ENCODE measurements around the gene RAPGEF4. TPM values are rescaled to one million over a fixed set of nuclear protein-coding genes. Genes with fewer than 3 reads are reported as not detected.

RAPGEF4 gene
- total and polyA plus RNA-seq, 7 donors: 0.23 to 7.6 (median 4.2) TPM

- Histone ChIP-seq H3K27ac (no peak overlapping the region), H3K4me1 (no peaks in the 10 kb centered on the region), H3K4me3 (no peak overlapping the region), H3K36me3 (no peaks in the 10 kb centered on the region), H3K27me3 (no peaks in the 10 kb centered on the region), H3K9me3 (no peaks in the 10 kb centered on the region)
- DNase-seq: no peak
- intact Hi-C loops (cut with DNase I): no loop called here
- whole genome bisulfite sequencing, 2 donors: 58 to 71% methylated on average over 3 of the region's 3 CpGs
- TF ChIP-seq POLR2A (IDR thresholded peaks at IDR 0.05): no peak
- TF ChIP-seq CTCF (IDR thresholded peaks at IDR 0.05): no peak
- TF ChIP-seq POLR2AphosphoS5 (IDR thresholded peaks at IDR 0.05): no peak
- TF ChIP-seq EP300 (IDR thresholded peaks at IDR 0.05): no peak
These were observed 182.1 kb downstream of the RAPGEF4 start for GRCh38 chr2:172917716-172918115.

DNA sequence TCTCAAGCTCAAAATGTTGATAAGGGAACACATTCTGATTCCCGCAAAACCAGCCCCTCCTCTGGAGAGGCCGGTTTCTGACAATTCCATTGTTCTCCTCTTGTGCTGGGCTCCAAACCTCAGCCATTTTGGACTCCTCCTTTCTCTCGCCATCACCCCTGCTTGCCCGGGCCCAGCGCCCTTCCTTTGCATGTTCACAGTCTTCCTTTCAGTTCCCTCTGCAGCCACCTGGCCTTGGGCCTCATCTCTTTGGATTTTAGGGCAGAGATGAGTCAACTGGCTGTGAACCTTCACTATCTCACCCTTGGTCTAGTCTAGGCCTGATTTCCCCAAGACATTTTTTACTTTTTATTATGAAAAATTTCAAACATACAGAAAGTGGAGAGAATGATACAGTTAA lies 184.1 kb downstream of the RAPGEF4 start:
- Histone ChIP-seq H3K36me3 (no peaks in the 10 kb centered on the region), H3K9me3 (no peaks in the 10 kb centered on the region), H3K27ac (no peak overlapping the region), H3K4me3 (no peak overlapping the region), H3K27me3 (no peaks in the 10 kb centered on the region), H3K4me1 (no peaks in the 10 kb centered on the region)
- WGBS, 2 donors: 87 to 95% methylated on average over 5 of the region's 5 CpGs
- TF ChIP-seq POLR2A (IDR thresholded peaks at IDR 0.05) (no peak), POLR2AphosphoS5 (IDR thresholded peaks at IDR 0.05) (no peak), CTCF (IDR thresholded peaks at IDR 0.05) (no peak), EP300 (IDR thresholded peaks at IDR 0.05) (no peak)
- DNase-seq: no peak
- intact Hi-C loops (cut with DNase I): no loop called here

DNA sequence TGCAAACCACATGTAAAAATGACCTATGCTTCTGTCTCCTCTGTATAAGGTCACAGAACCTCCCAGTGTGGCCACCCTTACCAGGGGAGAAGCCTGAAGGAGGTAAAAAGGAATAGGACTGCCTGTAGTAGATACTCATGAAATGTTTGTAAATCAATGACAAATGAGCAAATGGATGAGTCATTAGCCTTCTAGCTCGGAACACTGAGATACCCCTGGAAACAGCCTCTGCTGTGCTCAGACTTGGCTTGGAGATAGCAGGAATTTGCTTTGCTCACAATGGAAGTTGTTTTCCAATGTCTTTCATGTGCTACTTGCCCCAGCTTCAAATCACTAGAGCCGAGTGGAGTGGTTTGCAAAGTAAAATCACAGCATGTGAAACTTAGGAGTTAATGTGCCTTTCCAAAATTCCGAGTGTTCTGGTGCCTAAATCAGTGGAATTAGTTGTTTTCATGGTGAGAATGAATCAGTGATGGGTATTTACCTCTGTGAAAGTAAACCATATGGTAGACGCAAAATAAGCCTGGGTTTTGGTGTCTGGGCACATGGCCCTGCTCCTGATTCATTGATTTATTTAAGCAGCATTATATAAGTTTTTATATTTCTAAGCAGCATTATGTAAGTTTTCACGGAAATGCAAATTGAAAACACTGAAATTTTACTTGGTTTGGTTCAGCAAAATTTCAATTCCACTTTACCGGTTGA lies 186.0 kb downstream of the RAPGEF4 start:
- H3K4me1 ChIP-seq: no peaks in the 10 kb centered on the region
- H3K27ac ChIP-seq: no peak overlapping the region
- H3K4me3 ChIP-seq: no peak overlapping the region
- intact Hi-C loops (cut with DNase I): no loop called here
- TF ChIP-seq POLR2AphosphoS5 (IDR thresholded peaks at IDR 0.05) (no peak), CTCF (IDR thresholded peaks at IDR 0.05) (no peak), POLR2A (IDR thresholded peaks at IDR 0.05) (no peak), EP300 (IDR thresholded peaks at IDR 0.05) (no peak)
- H3K27me3 ChIP-seq: no peaks in the 10 kb centered on the region
- no peaks in the 10 kb centered on the region for H3K9me3 ChIP-seq
- WGBS, 2 donors: 84 to 85% methylated on average over 6 of the region's 6 CpGs
- no peak for DNase-seq
- no peaks in the 10 kb centered on the region for H3K36me3 ChIP-seq

DNA sequence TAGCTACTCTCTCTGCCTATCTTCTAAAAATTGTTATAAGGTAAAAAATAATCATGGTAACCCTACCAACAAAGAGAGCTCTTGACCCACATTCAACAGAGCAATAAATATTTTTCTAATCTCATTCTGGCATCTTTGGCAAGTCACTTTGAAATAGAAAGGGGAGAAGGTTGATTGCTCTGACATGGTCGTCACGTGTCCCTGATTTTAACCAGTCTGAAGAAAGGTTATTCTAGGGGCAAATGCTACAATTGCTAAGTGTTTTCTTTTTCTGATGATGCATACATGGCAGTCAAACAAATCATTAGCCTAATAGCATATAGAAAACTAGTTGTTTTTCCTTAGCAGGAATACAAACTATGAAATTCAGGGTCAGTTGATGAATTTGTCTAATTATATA lies 186.7 kb downstream of the RAPGEF4 start:
- DNase-seq: no peak
- Histone ChIP-seq H3K4me1 (peaks cover 0 to 2% (median under 1%) of the 10 kb centered on the region in 4 donors), H3K27ac (no peak overlapping the region), H3K9me3 (no peaks in the 10 kb centered on the region), H3K27me3 (no peaks in the 10 kb centered on the region), H3K36me3 (no peaks in the 10 kb centered on the region), H3K4me3 (no peak overlapping the region)
- intact Hi-C loops (cut with DNase I): no loop called here
- TF ChIP-seq POLR2AphosphoS5 (IDR thresholded peaks at IDR 0.05): no peak
- TF ChIP-seq CTCF (IDR thresholded peaks at IDR 0.05): no peak
- no peak for TF ChIP-seq EP300 (IDR thresholded peaks at IDR 0.05)
- TF ChIP-seq POLR2A (IDR thresholded peaks at IDR 0.05): no peak
- WGBS, 2 donors: 84 to 85% methylated on average over 2 of the region's 2 CpGs

- intact Hi-C loops (cut with DNase I): no loop called here
- Histone ChIP-seq H3K4me1 (peaks cover 0 to 7% (median 6%) of the 10 kb centered on the region in 4 donors), H3K27me3 (no peaks in the 10 kb centered on the region), H3K9me3 (no peaks in the 10 kb centered on the region), H3K36me3 (no peaks in the 10 kb centered on the region), H3K27ac (no peak overlapping the region), H3K4me3 (no peak overlapping the region)
- no peak for TF ChIP-seq CTCF (IDR thresholded peaks at IDR 0.05)
- no peak for TF ChIP-seq EP300 (IDR thresholded peaks at IDR 0.05)
- no peak for TF ChIP-seq POLR2AphosphoS5 (IDR thresholded peaks at IDR 0.05)
- no peak for TF ChIP-seq POLR2A (IDR thresholded peaks at IDR 0.05)
- 82 to 88% methylated on average over 4 of the region's 4 CpGs for WGBS, 2 donors
- no peak for DNase-seq
These were observed 187.2 kb downstream of the RAPGEF4 start for GRCh38 chr2:172922815-172923214.

Measured in sigmoid colon (tissue), 7 donors.